GM12878 (cell line): Measurements from ENCODE around the gene SRSF5. TPM values are rescaled to one million over a fixed set of nuclear protein-coding genes. Genes with fewer than 3 reads are reported as not detected.

Source experiments
- ASH2L ChIP-seq: fragments of 300-600, 200-600 bp; sonication (generic); IDR thresholded peaks from 2 replicates; pipeline ENCODE4 v1.6.1; 2017; ENCODE audit warnings: low read depth, mild to moderate bottlenecking, borderline replicate concordance
- ATF7 ChIP-seq: fragments of 450-650 bp; IDR thresholded peaks from 2 replicates; pipeline ENCODE4 v1.6.1; 2016; ENCODE audit warnings: low read depth, mild to moderate bottlenecking
- E2F4 ChIP-seq: IDR thresholded peaks from 2 replicates; pipeline ENCODE4 v1.6.1; 2012; ENCODE audit warnings: low read depth, low read length, improper control_type of control experiment
- EED ChIP-seq: sonication (generic); IDR thresholded peaks from 2 replicates; pipeline ENCODE4 v1.6.1; 2016; ENCODE audit warnings: antibody characterized with exemption, low read depth
- GABPA ChIP-seq: IDR thresholded peaks from 2 replicates; pipeline ENCODE4 v1.6.1; 2014; ENCODE audit warnings: antibody characterized with exemption, low read depth, mild to moderate bottlenecking, inconsistent platforms
- IKZF1 ChIP-seq: fragments of 450-650 bp; conservative IDR thresholded peaks from 2 replicates; pipeline ENCODE4 v1.6.1; 2017; ENCODE audit warnings: antibody characterized with exemption, mild to moderate bottlenecking
- IKZF2 ChIP-seq, 2 experiments: fragments of 450-650 bp; IDR thresholded peaks; 2 replicates each; pipeline ENCODE4 v1.6.1; 2017; ENCODE audit warnings: mild to moderate bottlenecking in 2 of 2, moderate library complexity in 2 of 2
- LARP7 ChIP-seq: fragments of 450-650 bp; IDR thresholded peaks from 2 replicates; pipeline ENCODE4 v1.6.1; 2017; ENCODE audit warnings: mild to moderate bottlenecking
- MAX ChIP-seq: IDR thresholded peaks from 2 replicates; pipeline ENCODE4 v1.6.1; 2012; ENCODE audit warnings: low read depth, low read length, improper control_type of control experiment
- MXI1 ChIP-seq: fragments of 150-350 bp; IDR thresholded peaks from 2 replicates; pipeline ENCODE4 v1.6.1; 2011; ENCODE audit warnings: low read depth, mild to moderate bottlenecking, inconsistent platforms, low read length, improper control_type of control experiment
- MYB ChIP-seq: fragments of 150-350 bp; IDR thresholded peaks from 2 replicates; pipeline ENCODE4 v1.6.1; 2014; ENCODE audit warnings: mild to moderate bottlenecking, low read depth, low read length, borderline replicate concordance
- NFIC ChIP-seq: IDR thresholded peaks from 2 replicates; pipeline ENCODE4 v1.6.1; 2012; ENCODE audit warnings: low read depth, mild to moderate bottlenecking, inconsistent platforms, low read length, moderate library complexity
- NFYB ChIP-seq: IDR thresholded peaks from 2 replicates; pipeline ENCODE4 v1.6.1; 2011; ENCODE audit warnings: low read depth, mild to moderate bottlenecking, low read length, improper control_type of control experiment, moderate library complexity; ENCODE audit not compliant: insufficient read depth
- NR2C1 ChIP-seq: fragments of 450-650 bp; IDR thresholded peaks from 2 replicates; pipeline ENCODE4 v1.6.1; 2017; ENCODE audit warnings: antibody characterized with exemption, mild to moderate bottlenecking, moderate library complexity
- NR2F1 ChIP-seq: fragments of 450-650 bp; conservative IDR thresholded peaks from 2 replicates; pipeline ENCODE4 v1.6.1; 2017; ENCODE audit warnings: mild to moderate bottlenecking
- RUNX3 ChIP-seq: IDR thresholded peaks from 2 replicates; pipeline ENCODE4 v1.6.1; 2012; ENCODE audit warnings: low read length, inconsistent platforms
- SIN3A ChIP-seq: IDR thresholded peaks from 2 replicates; pipeline ENCODE4 v1.6.1; 2012; ENCODE audit warnings: low read depth, low read length, improper control_type of control experiment
- SMAD5 ChIP-seq: IDR thresholded peaks from 2 replicates; pipeline ENCODE4 v1.6.1; 2016; ENCODE audit warnings: antibody characterized with exemption, low read depth
- SRF ChIP-seq, 2 experiments: IDR thresholded peaks; 2 replicates each; pipeline ENCODE4 v1.6.1; 2011; ENCODE audit warnings: low read depth in 2 of 2, low read length in 2 of 2, mild to moderate bottlenecking in 1 of 2, moderate library complexity in 1 of 2
- SUPT20H ChIP-seq: IDR thresholded peaks from 2 replicates; pipeline ENCODE4 v1.6.1; 2011; ENCODE audit warnings: low read depth, mild to moderate bottlenecking, low read length, moderate library complexity, borderline replicate concordance; ENCODE audit not compliant: control insufficient read depth
- SUZ12 ChIP-seq: fragments of 200-600 bp; sonication (generic); IDR thresholded peaks from one replicate; pipeline ENCODE4 v1.6.1; 2018; ENCODE audit warnings: antibody characterized with exemption, mild to moderate bottlenecking; ENCODE audit not compliant: unreplicated experiment
- TAF1 ChIP-seq: IDR thresholded peaks from 2 replicates; pipeline ENCODE4 v1.6.1; 2011; ENCODE audit warnings: mild to moderate bottlenecking, low read depth, low read length, borderline replicate concordance
- WRNIP1 ChIP-seq: IDR thresholded peaks from 2 replicates; pipeline ENCODE4 v1.6.1; 2011; ENCODE audit warnings: low read depth, low read length, improper control_type of control experiment, borderline replicate concordance
- ZBTB11 ChIP-seq: fragments of 450-650 bp; formaldehyde crosslinking; IDR thresholded peaks from 2 replicates; pipeline ENCODE4 v1.5.0; 2022; ENCODE audit warnings: mild to moderate bottlenecking, missing genetic modification characterization
- polyA plus RNA-seq, 11 experiments: library from polyadenylated mRNA; depleted of rRNA in 4 of 11; unstranded in 6 of 11; stranded (reverse) in 5 of 11; fragments of >200 nt; fragmentation: Nextera tagmentation in 4 of 11; fragmentation: Illumina TruSeq in 1 of 11; extraction: Ambion mirVana in 4 of 11; extraction: Trizol in 1 of 11; gene quantifications; 1 replicate in 1 of 11; 2 replicates in 10 of 11; pipeline versions ENCODE4 v1.2.1 to v1.2.3, GENCODE V29; 2011 to 2016; ENCODE audit warnings: inconsistent platforms in 2 of 11, missing spikeins in 2 of 11, low read depth in 1 of 11
- total RNA-seq, 4 experiments: library from RNA; depleted of rRNA in 3 of 4; stranded (reverse); fragments of >200 nt in 3 of 4; fragmentation: Illumina TruSeq in 1 of 4; extraction: Trizol in 1 of 4; gene quantifications; 2 replicates each; pipeline versions ENCODE4 v1.2.1 to v1.2.3, GENCODE V29; 2013 to 2021
- TF ChIP-seq, protein P1 (sequence below): IDR thresholded peaks from 2 replicates; pipeline ENCODE4 v1.6.1; 2011; ENCODE audit warnings: low read depth, mild to moderate bottlenecking, low read length, moderate library complexity, borderline replicate concordance; ENCODE audit errors: extremely low read depth

Gene SRSF5
- total and polyA plus RNA-seq, 10 of the 15 experiments (the other 5 are each of a cell fraction or from before 2014, with no cell fraction given): 136 to 453 (median 275) TPM

GRCh38 chr14:69767369-69767999 lies 542 bp downstream of the SRSF5 start (continued):
- TF ChIP-seq NFYB: peak; percentile 67; the same call in 1 of the 2 replicates
- no peak for TF ChIP-seq NFIC
- TF ChIP-seq NR2C1: no peak
- TF ChIP-seq E2F4: peak; percentile 25; the same call in 1 of the 2 replicates
- no peak for TF ChIP-seq SUZ12
- TF ChIP-seq MAX: peak; percentile 36; the same call in 1 of the 2 replicates
- TF ChIP-seq MXI1: 0 out of 2 replicates have a peak, but pooled peaks have one; percentile 68
- TF ChIP-seq TAF1: peak; percentile 96
- no peak for TF ChIP-seq GABPA
- peak; percentile 39 to 58; a peak in 2 of 4 replicates for TF ChIP-seq IKZF2 (IDR thresholded peaks at IDR 0.05)
- TF ChIP-seq, protein P1, sequence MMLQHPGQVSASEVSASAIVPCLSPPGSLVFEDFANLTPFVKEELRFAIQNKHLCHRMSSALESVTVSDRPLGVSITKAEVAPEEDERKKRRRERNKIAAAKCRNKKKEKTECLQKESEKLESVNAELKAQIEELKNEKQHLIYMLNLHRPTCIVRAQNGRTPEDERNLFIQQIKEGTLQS: no peak
- no peak for TF ChIP-seq ZBTB11 (CRISPR knock-in tag)
- TF ChIP-seq IKZF1: peak; percentile 53; the same call in 1 of the 2 replicates
- TF ChIP-seq WRNIP1: no peak
- TF ChIP-seq SUPT20H: no peak
- TF ChIP-seq SRF (IDR thresholded peaks at IDR 0.05; ENCODE audit: low read depth in 2 of 2, low read length in 2 of 2): 0 out of 4 replicates have a peak, but pooled peaks of 1 of the 2 experiments have one; percentile 3
- TF ChIP-seq MYB: peak; percentile 66; the same call in 1 of the 2 replicates
- no peak for TF ChIP-seq SIN3A
- peak; percentile 97 for TF ChIP-seq RUNX3
- 0 out of 2 replicates have a peak, but pooled peaks have one; percentile 69 for TF ChIP-seq ASH2L
- peak; percentile 22 for TF ChIP-seq LARP7
- no peak for TF ChIP-seq ATF7
- TF ChIP-seq EED: 0 out of 2 replicates have a peak, but pooled peaks have one; percentile 15
- TF ChIP-seq SMAD5: no peak
- TF ChIP-seq NR2F1: 0 out of 2 replicates have a peak, but pooled peaks have one; percentile 15
